Cardiac fibroblast (primary cell): Measurements from ENCODE around the gene NDUFS6.

Source experiments
- DNase-seq, 2 donors: peaks; one replicate each; pipeline versions ENCODE4 v3.0.0 to v3.0.0-alpha.2; 2010; ENCODE audit warnings: low read depth in 2 of 2
- H3K4me3 ChIP-seq, 2 donors: replicated peaks in 1 of 2; 1 replicate in 1 of 2; 2 replicates in 1 of 2; pipeline ENCODE4 v1.5.1; 2011; ENCODE audit warnings: low read depth in 2 of 2, low read length in 2 of 2, mild to moderate bottlenecking in 2 of 2, moderate library complexity in 1 of 2
- CTCF ChIP-seq: IDR thresholded peaks from one replicate; pipeline ENCODE4 v1.5.1; 2011; ENCODE audit warnings: low read depth, mild to moderate bottlenecking, low read length, inconsistent platforms

NDUFS6 gene

GRCh38 chr5:1817261-1818043 lies 16.2 kb downstream of the NDUFS6 start:
- TF ChIP-seq CTCF = no peak
- H3K4me3 ChIP-seq = no peak overlapping the region
- DNase-seq = no peak

GRCh38 chr5:1818784-1819183 lies 17.6 kb downstream of the NDUFS6 start:
- H3K4me3 ChIP-seq = no peak overlapping the region
- TF ChIP-seq CTCF = no peak
- no peak for DNase-seq

- TF ChIP-seq CTCF = no peak
- no peak for DNase-seq
- H3K4me3 ChIP-seq = no peak overlapping the region
These were observed 18.3 kb downstream of the NDUFS6 start for GRCh38 chr5:1819458-1819857.

- no peak for TF ChIP-seq CTCF
- no peak overlapping the region for H3K4me3 ChIP-seq
- DNase-seq = no peak
These were observed 19.2 kb downstream of the NDUFS6 start for GRCh38 chr5:1820381-1820780.

- no peak for DNase-seq
- TF ChIP-seq CTCF = no peak
- H3K4me3 ChIP-seq = no peak overlapping the region
These were observed 19.7 kb downstream of the NDUFS6 start for GRCh38 chr5:1820926-1821325.

- no peak overlapping the region for H3K4me3 ChIP-seq
These were observed 20.7 kb downstream of the NDUFS6 start for GRCh38 chr5:1821862-1822261.

More at GRCh38 chr5:1821862-1822261, 20.7 kb downstream of the NDUFS6 start:
- TF ChIP-seq CTCF = no peak
- no peak for DNase-seq
